ENCODE data around the gene KRT10. TPM values are rescaled to one million over a fixed set of nuclear protein-coding genes. Genes with fewer than 3 reads are reported as not detected.
A peak's percentile ranks its signal among the peaks of the same experiment; 100 is the strongest.

KRT10 gene
- total RNA-seq, 1 donor from 2014 or later: 29.9 TPM

DNA sequence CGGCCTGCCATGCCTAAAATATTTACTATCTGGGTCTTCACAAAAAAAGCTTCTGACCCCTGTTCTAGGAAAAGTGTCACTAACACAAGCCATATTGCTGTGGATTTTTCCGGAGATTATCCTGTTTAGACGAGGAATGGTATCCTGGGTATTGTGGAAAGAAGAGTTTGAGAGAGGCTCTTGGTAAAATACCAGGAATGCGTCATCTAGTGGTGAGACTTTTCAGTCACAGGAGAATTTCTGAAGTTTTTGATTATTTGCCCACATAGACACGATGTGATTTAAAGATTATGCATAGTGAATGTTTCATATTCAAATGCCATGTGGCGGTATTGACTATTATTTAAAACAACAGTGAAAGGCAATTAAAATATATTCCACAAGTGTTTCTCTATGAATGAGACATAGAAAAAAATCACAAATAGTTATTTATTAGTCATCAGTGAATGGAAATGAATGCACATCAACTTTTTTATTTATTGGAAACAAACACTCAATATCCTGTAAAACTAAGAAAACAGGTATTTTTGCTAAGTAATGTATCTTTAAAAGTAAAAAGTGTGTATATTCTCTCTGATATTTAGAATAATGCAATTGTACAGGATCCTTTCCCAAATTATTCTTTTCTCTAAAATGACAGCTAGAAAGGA, 30.5 kb downstream of the KRT10 start:
- DNase-seq (ENCODE audit: low read depth): peak; percentile 9
- no peaks in the 10 kb centered on the region for H3K27me3 ChIP-seq (ENCODE audit: control insufficient read depth, insufficient read depth, low read length)
- no peak overlapping the region for H3K4me3 ChIP-seq (ENCODE audit: low read depth, low read length)
- TF ChIP-seq, protein P1, sequence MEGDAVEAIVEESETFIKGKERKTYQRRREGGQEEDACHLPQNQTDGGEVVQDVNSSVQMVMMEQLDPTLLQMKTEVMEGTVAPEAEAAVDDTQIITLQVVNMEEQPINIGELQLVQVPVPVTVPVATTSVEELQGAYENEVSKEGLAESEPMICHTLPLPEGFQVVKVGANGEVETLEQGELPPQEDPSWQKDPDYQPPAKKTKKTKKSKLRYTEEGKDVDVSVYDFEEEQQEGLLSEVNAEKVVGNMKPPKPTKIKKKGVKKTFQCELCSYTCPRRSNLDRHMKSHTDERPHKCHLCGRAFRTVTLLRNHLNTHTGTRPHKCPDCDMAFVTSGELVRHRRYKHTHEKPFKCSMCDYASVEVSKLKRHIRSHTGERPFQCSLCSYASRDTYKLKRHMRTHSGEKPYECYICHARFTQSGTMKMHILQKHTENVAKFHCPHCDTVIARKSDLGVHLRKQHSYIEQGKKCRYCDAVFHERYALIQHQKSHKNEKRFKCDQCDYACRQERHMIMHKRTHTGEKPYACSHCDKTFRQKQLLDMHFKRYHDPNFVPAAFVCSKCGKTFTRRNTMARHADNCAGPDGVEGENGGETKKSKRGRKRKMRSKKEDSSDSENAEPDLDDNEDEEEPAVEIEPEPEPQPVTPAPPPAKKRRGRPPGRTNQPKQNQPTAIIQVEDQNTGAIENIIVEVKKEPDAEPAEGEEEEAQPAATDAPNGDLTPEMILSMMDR (IDR thresholded peaks at IDR 0.05; ENCODE audit: insufficient read depth, low read length, poor library complexity, severe bottlenecking): peak; percentile 83
- H3K36me3 ChIP-seq (ENCODE audit: control insufficient read depth, insufficient read depth, low read length): no peaks in the 10 kb centered on the region

DNA sequence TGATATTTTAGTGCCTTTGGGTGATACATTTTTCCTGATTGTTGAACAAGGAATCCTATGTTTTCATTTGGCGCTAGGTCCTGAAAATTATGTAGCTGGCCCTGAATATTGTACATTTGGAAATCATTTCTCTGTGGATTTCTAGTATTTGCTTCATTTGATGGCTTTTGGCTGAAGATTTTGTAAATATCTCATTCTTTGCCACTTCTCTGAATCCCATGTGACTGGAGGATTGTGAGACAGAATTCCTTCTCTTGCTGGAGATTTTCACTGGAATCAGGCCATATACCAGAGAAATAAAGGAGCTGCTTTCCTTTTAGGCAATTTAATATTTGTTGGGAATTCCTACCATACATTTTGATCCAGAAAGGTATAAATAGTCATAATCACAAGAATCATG, 31.3 kb downstream of the KRT10 start:
- DNase-seq (ENCODE audit: low read depth): no peak
- TF ChIP-seq, protein P1 (IDR thresholded peaks at IDR 0.05; ENCODE audit: insufficient read depth, low read length, poor library complexity, severe bottlenecking): no peak
- Histone ChIP-seq H3K36me3 (ENCODE audit: control insufficient read depth, insufficient read depth, low read length) (no peaks in the 10 kb centered on the region), H3K27me3 (ENCODE audit: control insufficient read depth, insufficient read depth, low read length) (no peaks in the 10 kb centered on the region), H3K4me3 (ENCODE audit: low read depth, low read length) (no peak overlapping the region)

DNA sequence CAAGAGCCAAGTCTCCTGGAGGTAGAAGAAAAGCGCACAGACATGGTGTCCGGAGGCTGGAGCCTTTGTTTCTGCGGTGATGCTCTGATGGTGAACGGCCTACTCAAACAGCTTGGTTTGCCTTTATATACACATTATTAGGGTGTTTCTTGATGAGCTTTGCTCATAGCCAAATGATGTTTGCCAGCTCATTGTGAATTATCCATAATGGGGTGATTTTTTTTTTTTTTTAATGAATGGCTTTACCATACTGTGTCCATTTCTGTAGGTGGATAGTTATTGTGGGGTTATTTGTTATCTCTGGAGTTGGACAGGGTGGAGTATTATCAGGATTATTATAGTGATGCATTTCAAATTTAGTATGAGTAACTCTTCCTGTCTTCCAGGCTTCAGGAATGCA, 40.0 kb downstream of the KRT10 start, which contains the start of gene KRT27:
KRT27 (minus strand) TSS at position 101 of the 400 bp plus-strand sequence; CDS start at position 44, 57 bp downstream.
- H3K27me3 ChIP-seq (ENCODE audit: control insufficient read depth, insufficient read depth, low read length): no peaks in the 10 kb centered on the region
- DNase-seq (ENCODE audit: low read depth): no peak
- no peaks in the 10 kb centered on the region for H3K36me3 ChIP-seq (ENCODE audit: control insufficient read depth, insufficient read depth, low read length)
- no peak within 1 kb of the TSS for H3K4me3 ChIP-seq (ENCODE audit: low read depth, low read length)
- TF ChIP-seq, protein P1 (IDR thresholded peaks at IDR 0.05; ENCODE audit: insufficient read depth, low read length, poor library complexity, severe bottlenecking): no peak

DNA sequence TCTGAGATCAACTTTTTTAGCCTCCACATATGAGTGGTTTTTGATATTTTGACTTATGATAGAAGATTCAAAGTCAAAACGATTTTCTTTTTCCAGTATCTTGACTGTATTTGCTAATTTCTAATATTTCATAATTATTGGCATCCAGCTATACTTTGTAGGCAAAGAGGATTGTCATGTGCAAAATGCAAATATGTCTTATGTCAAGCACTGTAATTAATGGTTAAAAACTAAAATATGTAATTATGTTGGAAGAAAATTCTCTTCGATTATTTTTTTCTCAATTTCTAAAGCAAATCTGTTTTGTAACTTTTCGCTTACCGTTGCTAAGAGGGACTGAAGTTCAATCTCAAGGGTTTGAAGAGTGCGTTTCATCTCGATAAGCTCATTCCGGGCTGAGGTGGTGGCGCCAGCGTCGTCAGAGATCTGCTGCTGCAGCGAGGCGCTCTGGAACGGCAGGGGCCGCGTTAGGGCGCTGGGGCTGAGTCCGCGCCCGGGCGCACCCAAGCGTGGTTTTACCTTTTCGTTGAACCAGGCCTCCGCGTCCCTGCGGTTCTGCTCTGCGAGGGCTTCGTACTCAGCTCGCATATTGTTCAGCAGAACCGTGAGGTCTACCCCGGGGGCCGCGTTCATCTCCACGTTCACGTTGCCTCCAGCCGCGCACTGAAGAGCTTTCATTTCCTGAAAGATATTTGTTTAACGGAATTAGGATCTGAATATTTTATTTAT, 43.1 kb downstream of the KRT10 start:
- no peak overlapping the region for H3K4me3 ChIP-seq (ENCODE audit: low read depth, low read length)
- TF ChIP-seq, protein P1 (IDR thresholded peaks at IDR 0.05; ENCODE audit: insufficient read depth, low read length, poor library complexity, severe bottlenecking): no peak

DNA sequence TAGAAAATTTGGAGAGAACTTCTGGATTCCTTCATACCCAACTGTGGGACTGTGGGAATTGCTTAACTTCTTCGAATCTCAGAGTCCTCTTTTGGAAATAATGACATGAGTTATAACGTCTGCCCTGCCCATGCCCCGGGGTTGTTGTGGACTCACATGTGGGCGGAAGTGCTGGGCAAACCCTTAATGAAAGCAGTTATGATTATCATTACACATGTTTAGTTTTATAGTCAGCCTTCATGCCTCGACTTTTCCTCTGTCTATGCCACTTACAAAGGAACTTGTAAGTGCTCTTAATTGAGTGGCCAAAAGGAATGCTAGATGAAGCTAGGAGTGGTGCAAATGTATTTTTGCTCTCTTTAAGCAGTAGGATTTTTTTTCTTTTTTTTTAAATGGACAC, 44.0 kb downstream of the KRT10 start:
- H3K36me3 ChIP-seq (ENCODE audit: control insufficient read depth, insufficient read depth, low read length): no peaks in the 10 kb centered on the region
- no peaks in the 10 kb centered on the region for H3K27me3 ChIP-seq (ENCODE audit: control insufficient read depth, insufficient read depth, low read length)
- DNase-seq (ENCODE audit: low read depth): no peak
- no peak overlapping the region for H3K4me3 ChIP-seq (ENCODE audit: low read depth, low read length)
- TF ChIP-seq, protein P1 (IDR thresholded peaks at IDR 0.05; ENCODE audit: insufficient read depth, low read length, poor library complexity, severe bottlenecking): no peak

More for the DNA sequence above, 43.1 kb downstream of the KRT10 start:
- Histone ChIP-seq H3K27me3 (ENCODE audit: control insufficient read depth, insufficient read depth, low read length) (no peaks in the 10 kb centered on the region), H3K36me3 (ENCODE audit: control insufficient read depth, insufficient read depth, low read length) (no peaks in the 10 kb centered on the region)
- no peak for DNase-seq (ENCODE audit: low read depth)
